Erythroblast (primary cell): ENCODE results near the gene OR8H2.

Experiments
- GATA1 ChIP-seq: IDR thresholded peaks from 2 replicates; pipeline ENCODE4 v1.6.1; 2011; ENCODE audit warnings: low read depth, mild to moderate bottlenecking, control low read depth, low read length, moderate library complexity
- POLR2A ChIP-seq: IDR thresholded peaks from 2 replicates; pipeline ENCODE4 v1.6.1; 2011; ENCODE audit warnings: mild to moderate bottlenecking, low read length

- TF ChIP-seq POLR2A: no peak
- no peak for TF ChIP-seq GATA1
Observed at GRCh38 chr11:56140151-56140661, 36.7 kb downstream of the OR8H2 start, which contains the start of gene OR8J3.
